ENCODE data around the gene GDPD3. TPM values are rescaled to one million over a fixed set of nuclear protein-coding genes. Genes with fewer than 3 reads are reported as not detected.

Gene GDPD3
- total and polyA plus RNA-seq, 2 of the 13 experiments (the other 11 are each of a cell fraction or from before 2014, with no cell fraction given) = 18.7 to 20.6 TPM

DNA sequence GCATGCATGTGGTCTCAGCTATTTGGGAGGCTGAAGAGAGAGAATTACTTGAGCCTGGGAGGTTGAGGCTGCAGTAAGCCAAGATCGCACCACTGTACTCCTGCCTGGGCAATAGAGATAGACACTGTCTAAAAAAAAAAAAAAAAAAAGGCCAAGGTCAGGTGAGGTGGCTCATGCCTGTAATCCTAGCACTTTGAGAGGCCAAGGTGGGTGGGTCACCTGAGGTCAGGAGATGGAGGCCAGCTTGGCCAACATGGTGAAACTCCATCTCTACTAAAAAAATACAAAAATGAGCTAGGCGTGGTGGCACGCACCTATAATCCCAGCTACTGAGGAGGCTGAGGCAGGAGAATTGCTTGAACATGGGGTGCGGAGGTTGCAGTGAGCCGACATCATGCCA lies 41.9 kb upstream of the GDPD3 start:
- Histone ChIP-seq H2AFZ (ENCODE audit: low read length) (no peak overlapping the region), H3K36me3 (replicated peaks in 1 of 2; ENCODE audit: control insufficient read depth in 1 of 2, insufficient read depth in 2 of 2, low read length in 2 of 2) (no peaks in the 10 kb centered on the region), H3K9ac (ENCODE audit: insufficient read depth, low read depth, low read length) (no peak overlapping the region), H4K20me1 (ENCODE audit: insufficient read depth, low read length) (no peaks in the 10 kb centered on the region), H3K27me3 (ENCODE audit: control insufficient read depth in 1 of 2, insufficient read depth in 2 of 2, low read length in 2 of 2) (no peaks in the 10 kb centered on the region), H3K9me3 (ENCODE audit: low read length) (no peaks in the 10 kb centered on the region), H3K79me2 (ENCODE audit: insufficient read depth, low read length) (no peaks in the 10 kb centered on the region), H3K4me1 (ENCODE audit: insufficient read depth, low read length) (peaks cover 50% of the 10 kb centered on the region), H3K27ac (ENCODE audit: extremely low read length, insufficient read depth, low read length) (no peak overlapping the region), H3K4me3 (replicated peaks in 1 of 3; ENCODE audit: insufficient read depth in 1 of 3, low read depth in 2 of 3, low read length in 3 of 3) (no peak overlapping the region), H3K4me2 (ENCODE audit: low read depth, low read length) (no peak overlapping the region; the same call in 1 of the 2 replicates)
- CTCF ChIA-PET (ENCODE audit: low intra/inter-chr PET ratio, low total read pairs) = no interaction called here
- no peak for FAIRE-seq
- 63% methylated on average over 5 of the region's 5 CpGs for WGBS (ENCODE audit: low lambda C conversion rate)
- POLR2A ChIA-PET = interaction anchor here (1.3 kb wide), 1 partner anchor 15 kb away, joined by 4 read pairs; no protein-coding TSS in a partner anchor
- in situ Hi-C loops (cut with HindIII; ENCODE audit: extremely low pct_ligation_motif_present, low pct_unique_long_range_greater_than_20kb) (no loop called here), intact Hi-C loops (cut with micrococcal nuclease; ENCODE audit: unreplicated experiment) (no loop called here)
- no peak for DNase-seq (ENCODE audit: low spot score)
- no peak; the same call in 2 of the 3 replicates for ATAC-seq
- no TSS peak for BruUV-seq (replicated peaks)
- TF ChIP-seq RARA (CRISPR knock-in tag; IDR thresholded peaks at IDR 0.05) = peak; percentile 74
- TF ChIP-seq, protein P1, sequence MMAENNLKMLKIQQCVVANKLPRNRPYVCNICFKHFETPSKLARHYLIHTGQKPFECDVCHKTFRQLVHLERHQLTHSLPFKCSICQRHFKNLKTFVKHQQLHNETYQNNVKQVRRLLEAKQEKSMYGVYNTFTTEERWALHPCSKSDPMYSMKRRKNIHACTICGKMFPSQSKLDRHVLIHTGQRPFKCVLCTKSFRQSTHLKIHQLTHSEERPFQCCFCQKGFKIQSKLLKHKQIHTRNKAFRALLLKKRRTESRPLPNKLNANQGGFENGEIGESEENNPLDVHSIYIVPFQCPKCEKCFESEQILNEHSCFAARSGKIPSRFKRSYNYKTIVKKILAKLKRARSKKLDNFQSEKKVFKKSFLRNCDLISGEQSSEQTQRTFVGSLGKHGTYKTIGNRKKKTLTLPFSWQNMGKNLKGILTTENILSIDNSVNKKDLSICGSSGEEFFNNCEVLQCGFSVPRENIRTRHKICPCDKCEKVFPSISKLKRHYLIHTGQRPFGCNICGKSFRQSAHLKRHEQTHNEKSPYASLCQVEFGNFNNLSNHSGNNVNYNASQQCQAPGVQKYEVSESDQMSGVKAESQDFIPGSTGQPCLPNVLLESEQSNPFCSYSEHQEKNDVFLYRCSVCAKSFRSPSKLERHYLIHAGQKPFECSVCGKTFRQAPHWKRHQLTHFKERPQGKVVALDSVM (CRISPR knock-in tag; IDR thresholded peaks at IDR 0.05) = peak; percentile 48; the same call in 1 of the 2 replicates
- peak; percentile 75 for TF ChIP-seq ZNF121 (CRISPR knock-in tag; IDR thresholded peaks at IDR 0.05)
- TF ChIP-seq HDAC1 (CRISPR knock-in tag; IDR thresholded peaks at IDR 0.05) = no peak
- peak; percentile 67; the same call in 1 of the 2 replicates for TF ChIP-seq RXRA (CRISPR knock-in tag; IDR thresholded peaks at IDR 0.05)
- 0 out of 2 replicates have a peak, but pooled peaks have one; percentile 6 for TF ChIP-seq FOSL2 (CRISPR knock-in tag; IDR thresholded peaks at IDR 0.05)
- TF ChIP-seq, protein P2, sequence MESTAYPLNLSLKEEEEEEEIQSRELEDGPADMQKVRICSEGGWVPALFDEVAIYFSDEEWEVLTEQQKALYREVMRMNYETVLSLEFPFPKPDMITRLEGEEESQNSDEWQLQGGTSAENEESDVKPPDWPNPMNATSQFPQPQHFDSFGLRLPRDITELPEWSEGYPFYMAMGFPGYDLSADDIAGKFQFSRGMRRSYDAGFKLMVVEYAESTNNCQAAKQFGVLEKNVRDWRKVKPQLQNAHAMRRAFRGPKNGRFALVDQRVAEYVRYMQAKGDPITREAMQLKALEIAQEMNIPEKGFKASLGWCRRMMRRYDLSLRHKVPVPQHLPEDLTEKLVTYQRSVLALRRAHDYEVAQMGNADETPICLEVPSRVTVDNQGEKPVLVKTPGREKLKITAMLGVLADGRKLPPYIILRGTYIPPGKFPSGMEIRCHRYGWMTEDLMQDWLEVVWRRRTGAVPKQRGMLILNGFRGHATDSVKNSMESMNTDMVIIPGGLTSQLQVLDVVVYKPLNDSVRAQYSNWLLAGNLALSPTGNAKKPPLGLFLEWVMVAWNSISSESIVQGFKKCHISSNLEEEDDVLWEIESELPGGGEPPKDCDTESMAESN (CRISPR knock-in tag; conservative IDR thresholded peaks at IDR 0.05) = no peak
- TF ChIP-seq TOPORS (CRISPR knock-in tag; IDR thresholded peaks at IDR 0.05) = no peak
- TF ChIP-seq ZNF343 (CRISPR knock-in tag; IDR thresholded peaks at IDR 0.05) = no peak
- TF ChIP-seq, protein P3, sequence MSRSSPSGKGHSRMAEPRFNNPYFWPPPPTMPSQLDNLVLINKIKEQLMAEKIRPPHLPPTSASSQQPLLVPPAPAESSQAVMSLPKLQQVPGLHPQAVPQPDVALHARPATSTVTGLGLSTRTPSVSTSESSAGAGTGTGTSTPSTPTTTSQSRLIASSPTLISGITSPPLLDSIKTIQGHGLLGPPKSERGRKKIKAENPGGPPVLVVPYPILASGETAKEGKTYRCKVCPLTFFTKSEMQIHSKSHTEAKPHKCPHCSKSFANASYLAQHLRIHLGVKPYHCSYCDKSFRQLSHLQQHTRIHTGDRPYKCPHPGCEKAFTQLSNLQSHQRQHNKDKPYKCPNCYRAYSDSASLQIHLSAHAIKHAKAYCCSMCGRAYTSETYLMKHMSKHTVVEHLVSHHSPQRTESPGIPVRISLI (CRISPR knock-in tag; IDR thresholded peaks at IDR 0.05; ENCODE audit: borderline replicate concordance) = peak; percentile 88
- TF ChIP-seq, protein P4, sequence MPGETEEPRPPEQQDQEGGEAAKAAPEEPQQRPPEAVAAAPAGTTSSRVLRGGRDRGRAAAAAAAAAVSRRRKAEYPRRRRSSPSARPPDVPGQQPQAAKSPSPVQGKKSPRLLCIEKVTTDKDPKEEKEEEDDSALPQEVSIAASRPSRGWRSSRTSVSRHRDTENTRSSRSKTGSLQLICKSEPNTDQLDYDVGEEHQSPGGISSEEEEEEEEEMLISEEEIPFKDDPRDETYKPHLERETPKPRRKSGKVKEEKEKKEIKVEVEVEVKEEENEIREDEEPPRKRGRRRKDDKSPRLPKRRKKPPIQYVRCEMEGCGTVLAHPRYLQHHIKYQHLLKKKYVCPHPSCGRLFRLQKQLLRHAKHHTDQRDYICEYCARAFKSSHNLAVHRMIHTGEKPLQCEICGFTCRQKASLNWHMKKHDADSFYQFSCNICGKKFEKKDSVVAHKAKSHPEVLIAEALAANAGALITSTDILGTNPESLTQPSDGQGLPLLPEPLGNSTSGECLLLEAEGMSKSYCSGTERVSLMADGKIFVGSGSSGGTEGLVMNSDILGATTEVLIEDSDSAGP (CRISPR knock-in tag; IDR thresholded peaks at IDR 0.05; ENCODE audit: borderline replicate concordance) = no peak
- no peak for TF ChIP-seq GPN1 (CRISPR knock-in tag; IDR thresholded peaks at IDR 0.05; ENCODE audit: borderline replicate concordance)
- TF ChIP-seq NR2F1 (CRISPR knock-in tag; IDR thresholded peaks at IDR 0.05) = 0 out of 4 replicates have a peak, but pooled peaks of 1 of the 2 experiments have one; percentile 13
- peak; percentile 56 for TF ChIP-seq NR2F6 (IDR thresholded peaks at IDR 0.05)
- TF ChIP-seq NR2F6 (CRISPR knock-in tag; IDR thresholded peaks at IDR 0.05) = peak; percentile 54; the same call in 1 of the 2 replicates
- TF ChIP-seq ZMYM4 (CRISPR knock-in tag; IDR thresholded peaks at IDR 0.05) = 0 out of 2 replicates have a peak, but pooled peaks have one; percentile 13
- TF ChIP-seq, protein P5, sequence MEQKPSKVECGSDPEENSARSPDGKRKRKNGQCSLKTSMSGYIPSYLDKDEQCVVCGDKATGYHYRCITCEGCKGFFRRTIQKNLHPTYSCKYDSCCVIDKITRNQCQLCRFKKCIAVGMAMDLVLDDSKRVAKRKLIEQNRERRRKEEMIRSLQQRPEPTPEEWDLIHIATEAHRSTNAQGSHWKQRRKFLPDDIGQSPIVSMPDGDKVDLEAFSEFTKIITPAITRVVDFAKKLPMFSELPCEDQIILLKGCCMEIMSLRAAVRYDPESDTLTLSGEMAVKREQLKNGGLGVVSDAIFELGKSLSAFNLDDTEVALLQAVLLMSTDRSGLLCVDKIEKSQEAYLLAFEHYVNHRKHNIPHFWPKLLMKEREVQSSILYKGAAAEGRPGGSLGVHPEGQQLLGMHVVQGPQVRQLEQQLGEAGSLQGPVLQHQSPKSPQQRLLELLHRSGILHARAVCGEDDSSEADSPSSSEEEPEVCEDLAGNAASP (CRISPR knock-in tag; IDR thresholded peaks at IDR 0.05; ENCODE audit: borderline replicate concordance) = peak; percentile 93; the same call in 1 of the 2 replicates

Measured in HepG2 (cell line).